PC-3 (cell line): ENCODE data around the gene PTPRA. TPM values are rescaled to one million over a fixed set of nuclear protein-coding genes. Genes with fewer than 3 reads are reported as not detected.

ENCODE experiments used
- ATAC-seq: fragments of 200-7000 bp; cut with Tn5 transposase; 2 replicates; pipeline ENCODE4 v1.9.1; 2020; ENCODE audit warnings: mild to moderate bottlenecking, moderate library complexity
- BruUV-seq: library from RNA; stranded (reverse); fragments of 400-500 nt; replicated peaks from 2 replicates; lab custom pipeline; 2021; lab: Mats Ljungman, UMichigan
- CTCF ChIA-PET: fragments of 300-600 bp; sonication (Branson Sonifier 250); formaldehyde crosslinking; loops from one replicate; lab custom pipeline; 2022; ENCODE audit warnings: antibody characterized with exemption; lab: Charles Lee
- POLR2A ChIA-PET: fragments of 300-600 bp; sonication (Branson Sonifier 250); formaldehyde crosslinking; loops from one replicate; lab custom pipeline; 2022; ENCODE audit warnings: antibody characterized with exemption; ENCODE audit not compliant: unreplicated experiment; lab: Charles Lee
- DNase-seq: peaks from one replicate; pipeline ENCODE4 v3.0.0-alpha.2; 2015
- H2AFZ ChIP-seq: fragments of 300-600 bp; sonication (generic); 2 replicates; pipeline ENCODE4 v1.6.0; 2016; ENCODE audit warnings: antibody characterized with exemption, low read length
- H3F3A ChIP-seq: fragments of 300-600 bp; sonication (generic); one replicate; pipeline ENCODE4 v1.6.0; 2017; ENCODE audit warnings: antibody characterized with exemption, low read length, control low read depth, mild to moderate bottlenecking; ENCODE audit not compliant: unreplicated experiment
- H3K27ac ChIP-seq: fragments of 300-600 bp; sonication (generic); 2 replicates; pipeline ENCODE4 v1.5.1; 2016; ENCODE audit warnings: mild to moderate bottlenecking, low read length
- H3K27me3 ChIP-seq: fragments of 300-600 bp; sonication (generic); 2 replicates; pipeline ENCODE4 v1.6.1; 2016; ENCODE audit warnings: low read length, mixed read lengths
- H3K36me3 ChIP-seq: fragments of 300-600 bp; sonication (generic); 2 replicates; pipeline ENCODE4 v1.6.1; 2016; ENCODE audit warnings: low read depth, mixed run types, low read length, mixed read lengths
- H3K4me1 ChIP-seq: fragments of 300-600 bp; sonication (generic); 2 replicates; pipeline ENCODE4 v1.5.1; 2016; ENCODE audit warnings: low read length; ENCODE audit not compliant: insufficient read depth
- H3K4me2 ChIP-seq: fragments of 300-600 bp; sonication (generic); 2 replicates; pipeline ENCODE4 v1.6.0; 2016; ENCODE audit warnings: low read length
- H3K4me3 ChIP-seq: fragments of 300-600 bp; sonication (generic); 2 replicates; pipeline ENCODE4 v1.5.1; 2016; ENCODE audit warnings: mild to moderate bottlenecking, low read length, mixed read lengths
- H3K79me2 ChIP-seq: fragments of 300-600 bp; sonication (generic); 2 replicates; pipeline ENCODE4 v1.6.1; 2017; ENCODE audit warnings: low read length, mixed read lengths
- H3K9ac ChIP-seq: fragments of 300-600 bp; sonication (generic); 2 replicates; pipeline ENCODE4 v1.6.0; 2016; ENCODE audit warnings: mild to moderate bottlenecking, low read length
- H3K9me2 ChIP-seq: fragments of 300-600 bp; sonication (generic); replicated peaks from 2 replicates; pipeline ENCODE4 v1.6.1; 2016; ENCODE audit warnings: mixed run types, low read length, mixed read lengths
- H3K9me3 ChIP-seq: fragments of 300-600 bp; sonication (generic); 2 replicates; pipeline ENCODE4 v1.6.1; 2016; ENCODE audit warnings: low read length, mixed read lengths
- H4K20me1 ChIP-seq: fragments of 300-600 bp; sonication (generic); 2 replicates; pipeline ENCODE4 v1.6.1; 2016; ENCODE audit warnings: low read length, mixed read lengths
- EZH2 ChIP-seq: fragments of 300-600 bp; sonication (generic); IDR thresholded peaks from one replicate; pipeline ENCODE4 v1.6.1; 2017; ENCODE audit warnings: antibody characterized with exemption, mild to moderate bottlenecking, low read length; ENCODE audit not compliant: unreplicated experiment
- EZH2phosphoT487 ChIP-seq: fragments of 300-600 bp; sonication (generic); IDR thresholded peaks from 2 replicates; pipeline ENCODE4 v1.6.1; 2018; ENCODE audit warnings: mild to moderate bottlenecking, antibody characterized with exemption, low read length, borderline replicate concordance
- intact Hi-C: fragments of 100-400 bp; cut with micrococcal nuclease; formaldehyde crosslinking; loops from 2 replicates; pipeline ENCODE4 v1.9.0; 2023
- total RNA-seq: library from RNA; depleted of rRNA; stranded (reverse); fragments of >200 nt; gene quantifications from 2 replicates; pipeline ENCODE4 v1.2.3, GENCODE V29; 2014; rRNA removed
- TF ChIP-seq, protein P1 (sequence below): fragments of 300-600 bp; sonication (generic); conservative IDR thresholded peaks from 2 replicates; pipeline ENCODE4 v1.5.1; 2017; ENCODE audit warnings: antibody characterized with exemption, low read depth, mild to moderate bottlenecking, low read length

Gene PTPRA
- total RNA-seq, 1 experiment from 2014 or later, result 35.0 TPM

- Histone ChIP-seq H3K4me2 (no peak overlapping the region), H3K27ac (no peak overlapping the region), H2AFZ (no peak overlapping the region), H3K27me3 (peaks cover 20% of the 10 kb centered on the region), H3K4me3 (no peak overlapping the region), H4K20me1 (no peaks in the 10 kb centered on the region), H3K36me3 (no peaks in the 10 kb centered on the region), H3K4me1 (no peaks in the 10 kb centered on the region), H3K79me2 (no peaks in the 10 kb centered on the region), H3F3A (no peaks in the 10 kb centered on the region), H3K9me2 (no peaks in the 10 kb centered on the region), H3K9me3 (no peaks in the 10 kb centered on the region), H3K9ac (no peak overlapping the region)
- intact Hi-C loops, result no loop called here
- TF ChIP-seq, protein P1, sequence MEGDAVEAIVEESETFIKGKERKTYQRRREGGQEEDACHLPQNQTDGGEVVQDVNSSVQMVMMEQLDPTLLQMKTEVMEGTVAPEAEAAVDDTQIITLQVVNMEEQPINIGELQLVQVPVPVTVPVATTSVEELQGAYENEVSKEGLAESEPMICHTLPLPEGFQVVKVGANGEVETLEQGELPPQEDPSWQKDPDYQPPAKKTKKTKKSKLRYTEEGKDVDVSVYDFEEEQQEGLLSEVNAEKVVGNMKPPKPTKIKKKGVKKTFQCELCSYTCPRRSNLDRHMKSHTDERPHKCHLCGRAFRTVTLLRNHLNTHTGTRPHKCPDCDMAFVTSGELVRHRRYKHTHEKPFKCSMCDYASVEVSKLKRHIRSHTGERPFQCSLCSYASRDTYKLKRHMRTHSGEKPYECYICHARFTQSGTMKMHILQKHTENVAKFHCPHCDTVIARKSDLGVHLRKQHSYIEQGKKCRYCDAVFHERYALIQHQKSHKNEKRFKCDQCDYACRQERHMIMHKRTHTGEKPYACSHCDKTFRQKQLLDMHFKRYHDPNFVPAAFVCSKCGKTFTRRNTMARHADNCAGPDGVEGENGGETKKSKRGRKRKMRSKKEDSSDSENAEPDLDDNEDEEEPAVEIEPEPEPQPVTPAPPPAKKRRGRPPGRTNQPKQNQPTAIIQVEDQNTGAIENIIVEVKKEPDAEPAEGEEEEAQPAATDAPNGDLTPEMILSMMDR, result no peak
- TF ChIP-seq EZH2phosphoT487, result no peak
- TF ChIP-seq EZH2, result no peak
- no peak for DNase-seq
- no peak for ATAC-seq
- BruUV-seq, result no TSS peak
- ChIA-PET CTCF (interaction anchor here (0.6 to 0.7 kb wide), 2 partner anchors 13 to 444 kb away, joined by 3 to 5 read pairs; no protein-coding TSS in a partner anchor), POLR2A (no interaction called here)
These were observed 212.3 kb downstream of the PTPRA start for GRCh38 chr20:3085571-3086072.

- Histone ChIP-seq H3K9me3 (no peaks in the 10 kb centered on the region), H3K9ac (no peak overlapping the region), H3K36me3 (no peaks in the 10 kb centered on the region), H3K79me2 (no peaks in the 10 kb centered on the region), H3K4me3 (no peak overlapping the region), H3K4me2 (no peak overlapping the region), H2AFZ (no peak overlapping the region), H3F3A (no peaks in the 10 kb centered on the region), H3K4me1 (no peaks in the 10 kb centered on the region), H3K27me3 (peaks cover 9% of the 10 kb centered on the region), H3K27ac (no peak overlapping the region), H3K9me2 (no peaks in the 10 kb centered on the region), H4K20me1 (no peaks in the 10 kb centered on the region)
- CTCF ChIA-PET, result no interaction called here
- no peak for DNase-seq
- no peak; the same call in 1 of the 2 replicates for ATAC-seq
- BruUV-seq, result no TSS peak
- POLR2A ChIA-PET, result no interaction called here
- TF ChIP-seq, protein P1, result no peak
- no peak for TF ChIP-seq EZH2phosphoT487
- no peak for TF ChIP-seq EZH2
- intact Hi-C loops, result no loop called here
These were observed 214.8 kb downstream of the PTPRA start for GRCh38 chr20:3088031-3088430.

Other genes with a start within 250 kb of the PTPRA start
- gene NOP56, start 220.8 kb upstream of the PTPRA start, total RNA-seq, result 570 and 642 TPM in 2 replicates
- 261 and 269 TPM in 2 replicates for gene IDH3B, start 209.3 kb upstream of the PTPRA start, total RNA-seq
- 0.98 and 1.8 TPM in 2 replicates for gene EBF4, start 180.7 kb upstream of the PTPRA start, total RNA-seq
- not detected in 2 replicates for gene CPXM1, start 72.9 kb upstream of the PTPRA start, total RNA-seq
- not detected in 2 replicates for gene C20orf141, start 58.5 kb upstream of the PTPRA start, total RNA-seq
- gene TMEM239, start 57.1 kb upstream of the PTPRA start, total RNA-seq, result 0.04 TPM in 1 of 2 replicates, not detected in the other
- 21.9 and 29.8 TPM in 2 replicates for gene PCED1A, start 32.8 kb upstream of the PTPRA start, total RNA-seq
- gene VPS16, start 32.7 kb upstream of the PTPRA start, total RNA-seq, result 40.3 and 49.9 TPM in 2 replicates
- 1.6 TPM in 1 of 2 replicates, not detected in the other for gene GNRH2, start 170.1 kb downstream of the PTPRA start, total RNA-seq
- gene MRPS26, start 172.6 kb downstream of the PTPRA start, total RNA-seq, result 182 and 280 TPM in 2 replicates
- gene OXT, start 198.1 kb downstream of the PTPRA start, total RNA-seq, result not detected in 2 replicates
- gene AVP, start 211.2 kb downstream of the PTPRA start, total RNA-seq, result not detected in 2 replicates